Epithelial cell of proximal tubule (primary cell): Measurements from ENCODE around the gene C11orf54. TPM values are rescaled to one million over a fixed set of nuclear protein-coding genes. Genes with fewer than 3 reads are reported as not detected.
"Not testable (repeated sequence)": the region's sequence is repeated elsewhere in the genome, so short reads cannot be mapped to it uniquely, and the experiment has no call there.

Source experiments
- DNase-seq: peaks from one replicate; pipeline ENCODE4 v3.0.0-alpha.2; 2011; ENCODE audit warnings: low read depth
- H3K4me3 ChIP-seq: 2 replicates; pipeline ENCODE4 v1.5.1; 2011; ENCODE audit warnings: low read depth, mild to moderate bottlenecking, low read length
- total RNA-seq: library from RNA; depleted of rRNA; stranded (reverse); fragments of >200 nt; gene quantifications from 2 replicates; pipeline ENCODE4 v1.2.3, GENCODE V29; 2015
- TF ChIP-seq, protein P1 (sequence below): conservative IDR thresholded peaks from 2 replicates; pipeline ENCODE4 v1.5.1; 2012; ENCODE audit warnings: low read depth, mild to moderate bottlenecking, low read length

Gene C11orf54
- total RNA-seq, 1 donor from 2014 or later = 24.6 TPM

GRCh38 chr11:93751001-93751400 lies 9.5 kb downstream of the C11orf54 start:
- TF ChIP-seq, protein P1, sequence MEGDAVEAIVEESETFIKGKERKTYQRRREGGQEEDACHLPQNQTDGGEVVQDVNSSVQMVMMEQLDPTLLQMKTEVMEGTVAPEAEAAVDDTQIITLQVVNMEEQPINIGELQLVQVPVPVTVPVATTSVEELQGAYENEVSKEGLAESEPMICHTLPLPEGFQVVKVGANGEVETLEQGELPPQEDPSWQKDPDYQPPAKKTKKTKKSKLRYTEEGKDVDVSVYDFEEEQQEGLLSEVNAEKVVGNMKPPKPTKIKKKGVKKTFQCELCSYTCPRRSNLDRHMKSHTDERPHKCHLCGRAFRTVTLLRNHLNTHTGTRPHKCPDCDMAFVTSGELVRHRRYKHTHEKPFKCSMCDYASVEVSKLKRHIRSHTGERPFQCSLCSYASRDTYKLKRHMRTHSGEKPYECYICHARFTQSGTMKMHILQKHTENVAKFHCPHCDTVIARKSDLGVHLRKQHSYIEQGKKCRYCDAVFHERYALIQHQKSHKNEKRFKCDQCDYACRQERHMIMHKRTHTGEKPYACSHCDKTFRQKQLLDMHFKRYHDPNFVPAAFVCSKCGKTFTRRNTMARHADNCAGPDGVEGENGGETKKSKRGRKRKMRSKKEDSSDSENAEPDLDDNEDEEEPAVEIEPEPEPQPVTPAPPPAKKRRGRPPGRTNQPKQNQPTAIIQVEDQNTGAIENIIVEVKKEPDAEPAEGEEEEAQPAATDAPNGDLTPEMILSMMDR = no peak
- no peak overlapping the region for H3K4me3 ChIP-seq
- DNase-seq = no peak

DNA sequence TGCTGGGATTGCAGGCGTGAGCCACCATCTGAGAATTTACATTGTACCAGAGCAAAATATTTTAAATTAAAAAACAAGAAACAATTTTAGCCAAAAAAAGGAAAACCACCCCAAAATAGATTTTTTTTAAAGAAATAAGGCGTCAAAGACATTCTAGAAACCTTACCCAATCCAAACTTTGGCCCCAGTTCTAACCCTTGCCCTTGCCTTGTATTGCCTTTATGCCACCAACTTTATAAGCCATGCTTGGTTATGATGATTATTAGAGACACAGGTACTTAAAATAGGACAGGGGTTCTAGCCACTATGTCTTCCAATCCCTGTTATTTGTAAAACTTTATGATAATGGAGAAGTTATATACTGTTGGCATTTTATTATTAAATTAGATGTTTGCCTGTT lies 11.8 kb downstream of the C11orf54 start:
- DNase-seq = no peak
- no peak overlapping the region for H3K4me3 ChIP-seq
- TF ChIP-seq, protein P1 = no peak

DNA sequence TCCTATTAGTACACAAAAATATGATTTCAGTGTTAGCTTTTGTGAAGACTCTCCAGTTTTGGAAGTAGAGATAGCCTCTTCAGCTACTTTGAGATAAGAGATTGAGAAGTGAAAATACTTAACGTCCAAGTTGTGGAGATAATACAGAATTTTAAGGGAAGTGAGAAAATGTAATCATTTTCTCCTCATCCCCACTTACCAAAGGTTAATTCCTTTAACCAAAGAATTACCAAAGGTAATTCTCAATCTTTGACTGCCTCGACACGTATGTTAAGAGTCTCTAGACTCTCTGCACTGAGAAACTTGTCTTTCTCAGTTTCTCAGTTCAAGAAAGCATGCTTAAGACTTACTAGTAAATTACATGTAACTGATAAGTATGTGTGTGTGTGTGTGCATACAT lies 15.3 kb downstream of the C11orf54 start:
- TF ChIP-seq, protein P1 = no peak
- DNase-seq = no peak
- no peak overlapping the region for H3K4me3 ChIP-seq

DNA sequence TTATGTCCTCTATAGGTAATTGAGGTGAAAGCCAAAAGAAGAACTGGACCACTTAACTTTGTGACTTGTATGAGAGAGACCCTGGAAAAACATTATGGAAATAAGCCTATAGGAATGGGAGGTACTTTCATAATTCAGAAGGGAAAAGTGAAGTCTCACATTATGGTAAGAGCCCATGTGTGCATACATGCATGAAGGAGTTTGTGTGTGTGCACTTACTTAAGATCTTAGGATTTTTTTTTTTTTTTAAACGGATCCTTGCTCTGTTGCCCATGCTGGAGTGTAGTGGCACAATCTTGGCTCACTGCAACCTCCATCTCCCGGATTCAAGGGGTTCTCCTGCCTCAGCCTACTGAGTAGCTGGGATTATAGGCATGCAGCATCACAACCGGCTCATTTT lies 15.8 kb downstream of the C11orf54 start:
- no peak overlapping the region for H3K4me3 ChIP-seq
- DNase-seq = no peak
- TF ChIP-seq, protein P1 = no peak

DNA sequence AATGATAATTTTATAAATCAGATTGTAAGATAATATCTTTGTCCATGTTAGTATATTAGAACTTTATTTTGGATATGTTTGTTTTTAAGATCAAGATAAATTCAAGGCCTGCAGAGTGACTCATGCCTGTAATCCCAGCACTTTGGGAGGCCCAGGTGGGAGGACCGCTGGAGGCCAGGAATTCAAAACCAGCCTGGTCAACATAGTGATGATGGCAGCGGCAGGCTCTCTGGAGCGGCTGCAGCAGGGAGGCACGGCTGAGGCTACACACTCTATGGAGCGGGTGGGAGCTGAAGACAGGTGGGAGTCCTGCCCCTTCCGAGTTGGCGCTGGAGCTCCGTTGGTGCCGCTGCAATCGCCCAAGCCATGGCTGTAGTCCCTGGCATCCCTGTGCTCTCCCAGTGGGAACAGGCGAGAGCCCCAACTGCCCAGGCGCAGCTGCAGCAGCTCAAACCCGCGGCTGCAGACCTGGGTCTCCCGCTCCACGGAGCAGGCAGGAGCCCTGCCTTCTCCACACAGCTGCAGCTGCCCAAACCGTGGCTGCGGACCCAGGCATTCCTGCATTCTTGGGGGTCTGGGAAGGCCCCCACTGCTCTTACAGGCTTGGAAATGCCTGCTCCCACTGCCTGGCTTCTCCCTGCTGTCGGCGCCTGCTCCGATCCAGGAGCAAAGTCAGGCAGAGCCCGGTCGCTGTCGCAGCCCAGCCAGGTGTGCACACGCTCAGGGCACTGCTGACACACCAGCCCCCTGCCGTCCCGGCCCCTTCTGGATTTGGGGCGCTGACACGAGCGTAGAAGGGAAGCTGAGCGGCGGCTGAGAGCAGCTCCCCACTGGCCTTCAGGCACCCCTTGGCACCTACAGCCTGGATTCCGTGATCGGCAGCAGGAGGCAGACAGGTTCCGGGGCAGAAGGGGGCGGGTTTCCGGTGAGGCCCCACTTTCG lies 16.7 kb downstream of the C11orf54 start:
- TF ChIP-seq, protein P1 = no peak
- no peak for DNase-seq
- no peak overlapping the region for H3K4me3 ChIP-seq

- not testable (repeated sequence) for DNase-seq, H3K4me3 ChIP-seq
Observed at GRCh38 chr11:93759123-93759522, 17.7 kb downstream of the C11orf54 start.

- TF ChIP-seq, protein P1 = no peak
- DNase-seq = no peak
- no peak overlapping the region for H3K4me3 ChIP-seq
Observed at GRCh38 chr11:93761910-93762309, 20.4 kb downstream of the C11orf54 start.
